AG09309 (cell line): ENCODE results near the gene CBFB.
A peak's percentile ranks its signal among the peaks of the same experiment; 100 is the strongest.

ENCODE experiments used
- DNase-seq: peaks from one replicate; pipeline ENCODE4 v3.0.0-alpha.2; 2010; ENCODE audit warnings: low read depth
- H3K4me3 ChIP-seq: 2 replicates; pipeline ENCODE4 v1.5.1; 2011; ENCODE audit warnings: mild to moderate bottlenecking, low read depth, low read length, moderate library complexity; ENCODE audit not compliant: control insufficient read depth
- TF ChIP-seq, protein P1 (sequence below): IDR thresholded peaks from 2 replicates; pipeline ENCODE4 v1.5.1; 2011; ENCODE audit warnings: mild to moderate bottlenecking, low read depth, low read length, inconsistent platforms; ENCODE audit not compliant: insufficient read depth, control insufficient read depth; ENCODE audit errors: missing control alignments

CBFB gene

GRCh38 chr16:67104061-67104460 lies 75.1 kb downstream of the CBFB start:
- TF ChIP-seq, protein P1, sequence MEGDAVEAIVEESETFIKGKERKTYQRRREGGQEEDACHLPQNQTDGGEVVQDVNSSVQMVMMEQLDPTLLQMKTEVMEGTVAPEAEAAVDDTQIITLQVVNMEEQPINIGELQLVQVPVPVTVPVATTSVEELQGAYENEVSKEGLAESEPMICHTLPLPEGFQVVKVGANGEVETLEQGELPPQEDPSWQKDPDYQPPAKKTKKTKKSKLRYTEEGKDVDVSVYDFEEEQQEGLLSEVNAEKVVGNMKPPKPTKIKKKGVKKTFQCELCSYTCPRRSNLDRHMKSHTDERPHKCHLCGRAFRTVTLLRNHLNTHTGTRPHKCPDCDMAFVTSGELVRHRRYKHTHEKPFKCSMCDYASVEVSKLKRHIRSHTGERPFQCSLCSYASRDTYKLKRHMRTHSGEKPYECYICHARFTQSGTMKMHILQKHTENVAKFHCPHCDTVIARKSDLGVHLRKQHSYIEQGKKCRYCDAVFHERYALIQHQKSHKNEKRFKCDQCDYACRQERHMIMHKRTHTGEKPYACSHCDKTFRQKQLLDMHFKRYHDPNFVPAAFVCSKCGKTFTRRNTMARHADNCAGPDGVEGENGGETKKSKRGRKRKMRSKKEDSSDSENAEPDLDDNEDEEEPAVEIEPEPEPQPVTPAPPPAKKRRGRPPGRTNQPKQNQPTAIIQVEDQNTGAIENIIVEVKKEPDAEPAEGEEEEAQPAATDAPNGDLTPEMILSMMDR: peak; percentile 35
- DNase-seq: no peak
- H3K4me3 ChIP-seq: no peak overlapping the region

DNA sequence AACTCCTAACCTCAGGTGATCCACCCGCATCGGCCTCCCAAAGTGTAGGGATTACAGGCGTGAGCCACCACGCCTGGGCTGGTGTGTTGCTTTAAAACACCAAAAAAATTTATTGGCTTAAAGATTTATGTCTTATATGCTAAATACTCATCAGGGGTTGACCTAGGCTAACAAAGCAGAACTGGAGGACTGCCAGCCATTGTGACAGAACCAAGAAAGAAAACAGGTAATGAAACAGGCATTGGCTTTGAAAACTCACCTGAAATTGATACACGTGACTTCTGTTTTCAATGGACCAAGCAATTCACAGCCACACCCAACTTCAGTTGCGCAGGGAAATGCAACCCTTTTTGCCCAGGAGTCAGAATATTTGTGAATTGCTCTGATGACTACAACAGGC lies 75.9 kb downstream of the CBFB start:
- H3K4me3 ChIP-seq: no peak overlapping the region
- no peak for DNase-seq
- TF ChIP-seq, protein P1: no peak

DNA sequence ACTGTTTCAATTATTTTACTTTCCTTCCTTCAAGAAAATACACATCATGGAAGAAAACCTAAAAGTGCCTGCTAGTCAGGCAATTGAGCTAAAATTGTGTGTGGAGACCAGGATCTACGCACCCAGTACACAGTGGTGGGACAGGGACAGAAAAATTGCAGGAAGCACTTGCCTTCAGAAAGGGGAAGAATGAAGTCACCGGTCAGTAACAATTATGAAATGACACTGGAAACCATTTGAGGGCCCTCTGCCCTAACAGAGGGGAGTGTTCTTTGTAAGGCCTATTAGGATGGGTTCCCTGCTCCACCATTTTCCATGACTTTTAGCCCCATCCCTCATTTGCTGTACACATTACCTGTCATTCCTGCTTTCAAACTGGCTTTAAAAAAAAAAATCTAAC lies 76.3 kb downstream of the CBFB start:
- DNase-seq: no peak
- H3K4me3 ChIP-seq: no peak overlapping the region
- TF ChIP-seq, protein P1: no peak

GRCh38 chr16:67105881-67106280 lies 76.9 kb downstream of the CBFB start:
- TF ChIP-seq, protein P1: no peak
- DNase-seq: no peak
- no peak overlapping the region for H3K4me3 ChIP-seq

DNA sequence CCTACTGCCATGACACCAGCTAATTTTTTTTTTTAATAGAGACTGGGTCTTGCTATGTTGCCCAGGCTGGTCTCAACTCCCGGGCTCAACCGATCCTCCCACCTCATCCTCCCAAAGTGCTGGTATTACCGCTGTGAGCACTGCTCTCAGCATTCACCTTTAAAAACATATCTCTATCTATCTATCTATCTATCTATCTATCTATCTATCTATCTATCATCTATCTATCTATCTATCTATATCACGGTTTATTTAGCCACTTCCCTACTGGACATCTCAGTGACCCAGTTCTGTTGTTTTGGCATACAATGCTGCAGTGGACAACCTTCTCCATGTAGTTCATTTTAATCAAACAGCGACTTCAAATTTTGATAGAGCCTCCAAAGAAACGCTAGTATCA lies 79.5 kb downstream of the CBFB start:
- no peak for DNase-seq
- TF ChIP-seq, protein P1: no peak
- H3K4me3 ChIP-seq: no peak overlapping the region

- TF ChIP-seq, protein P1: no peak
- DNase-seq: no peak
- peak overlapping the region; percentile 72 for H3K4me3 ChIP-seq
Measured at GRCh38 chr16:67108931-67109406, 80.0 kb downstream of the CBFB start.

DNA sequence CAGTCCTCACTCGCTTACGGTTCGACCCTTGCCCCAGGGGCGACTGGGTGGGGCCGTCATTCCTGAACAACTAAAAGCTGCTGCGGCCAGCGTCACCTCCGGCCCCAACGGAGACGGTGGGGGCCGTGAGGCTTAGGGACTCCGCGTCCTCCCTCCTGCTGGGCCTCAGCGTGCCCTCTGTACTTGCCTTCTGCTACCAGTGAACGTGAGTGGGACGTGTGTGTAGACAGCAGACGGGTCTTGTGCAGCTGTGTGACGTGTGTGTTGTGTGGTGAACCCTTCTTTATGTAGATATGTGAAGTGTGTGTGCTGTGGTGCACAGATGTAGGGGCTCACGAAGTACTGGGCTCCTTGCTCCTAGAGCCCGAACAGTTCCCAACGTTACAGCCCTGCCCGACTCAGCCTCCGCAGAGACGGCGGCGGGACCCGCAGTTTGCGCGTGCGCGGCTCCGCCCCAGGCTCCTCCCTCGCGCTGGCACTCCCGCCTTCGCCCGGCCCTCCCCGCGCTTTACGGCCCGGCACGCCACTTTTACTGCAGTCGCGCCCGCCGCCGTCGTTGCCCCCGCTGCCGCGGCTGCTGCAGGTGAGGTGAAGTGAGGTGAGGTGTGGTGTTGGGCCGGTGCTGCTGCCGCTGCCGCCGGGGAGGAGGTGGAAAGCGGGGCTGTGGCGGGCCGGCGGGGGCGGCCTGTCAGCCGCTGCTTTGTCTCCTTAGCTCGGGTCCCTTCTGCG lies 80.6 kb downstream of the CBFB start, which contains the start of gene PHAF1:
TSS of gene PHAF1 (plus strand) at position 535 of the 729 bp plus-strand sequence. CDS start 235 bp downstream, outside the sequence.
- H3K4me3 ChIP-seq: peak within 1 kb of the TSS; percentile 72
- DNase-seq: no peak
- TF ChIP-seq, protein P1: no peak
